Esophagus muscularis mucosa (tissue), 4 donors: Measurements from ENCODE around the gene HSPG2.

Source experiments
- EP300 ChIP-seq: sonication (generic); formaldehyde crosslinking; IDR thresholded peaks from one replicate; pipeline ENCODE4 v1.6.1; 2017; ENCODE audit warnings: antibody characterized with exemption
- POLR2AphosphoS5 ChIP-seq, 2 donors: sonication (generic); formaldehyde crosslinking; IDR thresholded peaks; one replicate each; pipeline ENCODE4 v1.6.1; 2017; ENCODE audit warnings: antibody characterized with exemption in 2 of 2
- TF ChIP-seq, protein P1 (sequence below), 3 experiments: fragments of 200-600 bp in 2 of 3; fragments of 450-650 bp in 1 of 3; sonication (generic) in 2 of 3; IDR thresholded peaks; one replicate each; pipeline ENCODE4 v1.5.1; 2017 to 2019; ENCODE audit warnings: antibody characterized with exemption in 3 of 3, mild to moderate bottlenecking in 2 of 3, moderate library complexity in 1 of 3

DNA sequence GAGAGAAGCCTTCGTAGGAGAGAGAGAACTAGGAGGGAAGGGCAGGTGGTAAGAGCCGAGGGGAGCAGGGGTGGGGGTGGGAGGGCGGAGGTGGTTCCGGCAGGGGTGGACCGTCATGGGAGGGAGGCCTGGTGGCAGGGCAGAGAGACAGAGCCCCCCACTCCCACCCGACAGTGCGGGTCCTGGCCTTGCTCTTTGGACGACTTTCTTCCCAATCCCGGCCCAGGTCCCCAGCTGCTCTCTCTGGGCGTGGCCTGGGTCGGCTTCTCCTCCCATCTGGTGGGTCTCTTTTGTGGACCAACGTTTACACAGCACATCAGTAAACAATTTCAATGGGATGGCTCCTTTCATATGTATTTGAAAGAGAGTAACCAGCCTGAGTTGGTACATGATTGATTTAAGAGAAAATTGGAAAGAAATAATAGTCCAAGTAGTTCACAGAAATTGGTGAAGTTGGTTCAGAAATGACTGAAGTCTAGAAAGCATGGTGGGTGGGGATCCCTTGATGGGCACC is 68.1 kb downstream of the HSPG2 start:
- TF ChIP-seq EP300 (no peak), POLR2AphosphoS5 (IDR thresholded peaks at IDR 0.05) (no peak)
- TF ChIP-seq, protein P1, sequence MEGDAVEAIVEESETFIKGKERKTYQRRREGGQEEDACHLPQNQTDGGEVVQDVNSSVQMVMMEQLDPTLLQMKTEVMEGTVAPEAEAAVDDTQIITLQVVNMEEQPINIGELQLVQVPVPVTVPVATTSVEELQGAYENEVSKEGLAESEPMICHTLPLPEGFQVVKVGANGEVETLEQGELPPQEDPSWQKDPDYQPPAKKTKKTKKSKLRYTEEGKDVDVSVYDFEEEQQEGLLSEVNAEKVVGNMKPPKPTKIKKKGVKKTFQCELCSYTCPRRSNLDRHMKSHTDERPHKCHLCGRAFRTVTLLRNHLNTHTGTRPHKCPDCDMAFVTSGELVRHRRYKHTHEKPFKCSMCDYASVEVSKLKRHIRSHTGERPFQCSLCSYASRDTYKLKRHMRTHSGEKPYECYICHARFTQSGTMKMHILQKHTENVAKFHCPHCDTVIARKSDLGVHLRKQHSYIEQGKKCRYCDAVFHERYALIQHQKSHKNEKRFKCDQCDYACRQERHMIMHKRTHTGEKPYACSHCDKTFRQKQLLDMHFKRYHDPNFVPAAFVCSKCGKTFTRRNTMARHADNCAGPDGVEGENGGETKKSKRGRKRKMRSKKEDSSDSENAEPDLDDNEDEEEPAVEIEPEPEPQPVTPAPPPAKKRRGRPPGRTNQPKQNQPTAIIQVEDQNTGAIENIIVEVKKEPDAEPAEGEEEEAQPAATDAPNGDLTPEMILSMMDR (IDR thresholded peaks at IDR 0.05): no peak
